ENCODE results near the gene CSF1R.

The CSF1R gene

DNA sequence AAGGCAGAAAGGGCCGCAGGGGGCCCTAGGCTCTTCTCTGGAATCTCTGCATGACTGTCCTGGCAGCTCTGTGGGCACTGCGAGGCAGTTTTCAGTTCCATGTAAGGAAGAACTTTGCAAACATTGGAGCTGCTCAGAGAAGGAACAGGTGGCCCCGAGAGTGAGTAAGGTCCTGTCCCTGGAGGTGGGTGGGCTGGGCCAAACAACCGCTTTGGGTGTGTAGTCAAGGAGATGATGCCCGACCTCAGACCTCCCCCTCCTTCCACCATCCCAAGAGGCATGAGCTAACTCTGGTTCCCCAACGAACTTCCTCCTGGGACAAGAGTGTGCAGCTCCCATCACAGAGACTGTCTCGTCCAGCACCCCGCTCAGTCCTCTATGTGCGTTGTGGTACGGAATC lies 20.5 kb downstream of the CSF1R start:
- DNase-seq (ENCODE audit: low spot score) (peak; percentile 52), ATAC-seq (ENCODE audit: low read depth) (no peak)
- Histone ChIP-seq H3K9me3 (ENCODE audit: severe bottlenecking) (no peaks in the 10 kb centered on the region), H3K4me3 (ENCODE audit: severe bottlenecking) (no peak overlapping the region), H3K27me3 (ENCODE audit: insufficient read depth, poor library complexity, severe bottlenecking) (no peaks in the 10 kb centered on the region), H3K4me1 (ENCODE audit: insufficient read depth, poor library complexity, severe bottlenecking) (peaks cover 4% of the 10 kb centered on the region), H3K27ac (ENCODE audit: poor library complexity, severe bottlenecking) (no peak overlapping the region), H3K36me3 (ENCODE audit: low read depth) (no peaks in the 10 kb centered on the region)
- TF ChIP-seq, protein P1, sequence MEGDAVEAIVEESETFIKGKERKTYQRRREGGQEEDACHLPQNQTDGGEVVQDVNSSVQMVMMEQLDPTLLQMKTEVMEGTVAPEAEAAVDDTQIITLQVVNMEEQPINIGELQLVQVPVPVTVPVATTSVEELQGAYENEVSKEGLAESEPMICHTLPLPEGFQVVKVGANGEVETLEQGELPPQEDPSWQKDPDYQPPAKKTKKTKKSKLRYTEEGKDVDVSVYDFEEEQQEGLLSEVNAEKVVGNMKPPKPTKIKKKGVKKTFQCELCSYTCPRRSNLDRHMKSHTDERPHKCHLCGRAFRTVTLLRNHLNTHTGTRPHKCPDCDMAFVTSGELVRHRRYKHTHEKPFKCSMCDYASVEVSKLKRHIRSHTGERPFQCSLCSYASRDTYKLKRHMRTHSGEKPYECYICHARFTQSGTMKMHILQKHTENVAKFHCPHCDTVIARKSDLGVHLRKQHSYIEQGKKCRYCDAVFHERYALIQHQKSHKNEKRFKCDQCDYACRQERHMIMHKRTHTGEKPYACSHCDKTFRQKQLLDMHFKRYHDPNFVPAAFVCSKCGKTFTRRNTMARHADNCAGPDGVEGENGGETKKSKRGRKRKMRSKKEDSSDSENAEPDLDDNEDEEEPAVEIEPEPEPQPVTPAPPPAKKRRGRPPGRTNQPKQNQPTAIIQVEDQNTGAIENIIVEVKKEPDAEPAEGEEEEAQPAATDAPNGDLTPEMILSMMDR (IDR thresholded peaks at IDR 0.05; ENCODE audit: poor library complexity, severe bottlenecking) = no peak

DNA sequence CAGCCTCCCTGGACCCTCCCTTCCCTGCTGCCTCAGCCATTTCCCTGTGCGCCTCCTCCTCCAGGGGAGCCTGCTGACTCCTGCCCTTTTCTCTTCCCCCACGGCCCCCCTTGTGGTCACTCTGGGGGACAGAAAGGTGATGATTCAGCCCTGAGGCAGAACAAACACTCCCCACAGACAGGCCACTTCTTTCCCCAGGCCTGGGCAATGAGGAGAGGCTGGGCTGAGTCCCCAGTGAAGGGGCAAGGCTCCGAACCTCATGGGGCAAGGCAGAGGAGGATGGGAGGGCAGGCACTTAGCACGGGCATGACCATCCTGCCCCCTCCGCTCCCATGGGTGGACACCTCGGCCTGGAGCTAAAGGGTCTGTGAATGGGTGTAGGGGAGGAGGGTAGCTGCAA lies 21.0 kb downstream of the CSF1R start:
- Histone ChIP-seq H3K4me3 (ENCODE audit: severe bottlenecking) (no peak overlapping the region), H3K27me3 (ENCODE audit: insufficient read depth, poor library complexity, severe bottlenecking) (no peaks in the 10 kb centered on the region), H3K27ac (ENCODE audit: poor library complexity, severe bottlenecking) (no peak overlapping the region), H3K9me3 (ENCODE audit: severe bottlenecking) (no peaks in the 10 kb centered on the region), H3K4me1 (ENCODE audit: insufficient read depth, poor library complexity, severe bottlenecking) (peaks cover 4% of the 10 kb centered on the region), H3K36me3 (ENCODE audit: low read depth) (no peaks in the 10 kb centered on the region)
- DNase-seq (ENCODE audit: low spot score) (peak; percentile 55), ATAC-seq (ENCODE audit: low read depth) (no peak)
- TF ChIP-seq, protein P1 (IDR thresholded peaks at IDR 0.05; ENCODE audit: poor library complexity, severe bottlenecking) = no peak

DNA sequence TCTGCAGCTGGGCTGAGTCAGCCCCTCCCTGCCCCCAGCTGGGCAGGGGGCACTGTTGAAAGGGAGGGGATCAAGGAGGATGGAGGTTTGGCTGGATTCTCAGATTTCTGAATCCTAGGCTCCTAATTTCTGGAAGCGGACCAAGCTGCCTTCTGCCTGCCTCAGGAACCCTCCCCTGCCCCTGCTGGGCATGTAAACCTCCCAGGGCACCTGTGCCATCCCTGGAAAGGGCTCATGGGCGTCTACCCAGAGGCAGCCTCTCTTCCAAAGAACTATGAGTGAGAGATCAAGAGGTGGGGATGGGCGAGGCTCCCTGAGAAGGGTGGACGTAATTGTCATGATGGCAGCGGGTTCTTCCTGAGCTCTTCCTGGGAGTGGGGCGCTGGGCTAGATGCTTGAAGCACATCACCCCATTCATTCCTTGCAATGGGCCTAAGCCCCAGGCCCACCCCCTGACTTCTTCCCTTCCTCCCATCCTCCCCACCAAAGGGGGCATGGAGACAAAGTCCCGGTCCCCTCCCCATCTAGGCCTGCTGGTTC lies 21.6 kb downstream of the CSF1R start:
- peak; percentile 56 for DNase-seq (ENCODE audit: low spot score)
- H3K27me3 ChIP-seq (ENCODE audit: insufficient read depth, poor library complexity, severe bottlenecking) = no peaks in the 10 kb centered on the region
- no peak overlapping the region for H3K27ac ChIP-seq (ENCODE audit: poor library complexity, severe bottlenecking)
- H3K36me3 ChIP-seq (ENCODE audit: low read depth) = no peaks in the 10 kb centered on the region
- no peak overlapping the region for H3K4me3 ChIP-seq (ENCODE audit: severe bottlenecking)
- no peaks in the 10 kb centered on the region for H3K9me3 ChIP-seq (ENCODE audit: severe bottlenecking)
- TF ChIP-seq, protein P1 (IDR thresholded peaks at IDR 0.05; ENCODE audit: poor library complexity, severe bottlenecking) = no peak
- H3K4me1 ChIP-seq (ENCODE audit: insufficient read depth, poor library complexity, severe bottlenecking) = peaks cover 4% of the 10 kb centered on the region
- no peak for ATAC-seq (ENCODE audit: low read depth)

DNA sequence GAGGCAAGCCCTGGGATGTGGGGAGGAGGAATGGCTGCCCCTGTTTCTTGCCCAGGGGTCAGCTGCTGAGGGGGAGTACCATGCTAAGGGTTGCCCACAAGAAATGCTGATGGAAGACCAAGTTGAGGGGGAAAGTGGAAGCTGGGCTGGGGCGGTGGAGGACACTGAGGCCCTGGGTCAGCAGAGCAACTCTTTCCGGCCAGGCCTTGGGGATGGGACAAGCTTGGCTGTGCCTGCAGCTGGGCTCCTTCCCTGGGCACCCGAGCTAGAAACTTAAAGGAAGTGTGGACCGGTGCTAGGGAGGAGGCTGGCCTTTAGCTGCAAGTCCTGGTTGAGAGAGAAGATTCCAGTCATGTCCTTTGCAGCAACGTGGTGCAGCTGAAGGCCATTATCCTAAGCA lies 22.7 kb downstream of the CSF1R start:
- Histone ChIP-seq H3K27ac (ENCODE audit: poor library complexity, severe bottlenecking) (no peak overlapping the region), H3K27me3 (ENCODE audit: insufficient read depth, poor library complexity, severe bottlenecking) (no peaks in the 10 kb centered on the region), H3K4me3 (ENCODE audit: severe bottlenecking) (no peak overlapping the region), H3K36me3 (ENCODE audit: low read depth) (no peaks in the 10 kb centered on the region), H3K4me1 (ENCODE audit: insufficient read depth, poor library complexity, severe bottlenecking) (peaks cover 9% of the 10 kb centered on the region), H3K9me3 (ENCODE audit: severe bottlenecking) (no peaks in the 10 kb centered on the region)
- ATAC-seq (ENCODE audit: low read depth) (no peak), DNase-seq (ENCODE audit: low spot score) (peak; percentile 52)
- TF ChIP-seq, protein P1 (IDR thresholded peaks at IDR 0.05; ENCODE audit: poor library complexity, severe bottlenecking) = no peak

DNA sequence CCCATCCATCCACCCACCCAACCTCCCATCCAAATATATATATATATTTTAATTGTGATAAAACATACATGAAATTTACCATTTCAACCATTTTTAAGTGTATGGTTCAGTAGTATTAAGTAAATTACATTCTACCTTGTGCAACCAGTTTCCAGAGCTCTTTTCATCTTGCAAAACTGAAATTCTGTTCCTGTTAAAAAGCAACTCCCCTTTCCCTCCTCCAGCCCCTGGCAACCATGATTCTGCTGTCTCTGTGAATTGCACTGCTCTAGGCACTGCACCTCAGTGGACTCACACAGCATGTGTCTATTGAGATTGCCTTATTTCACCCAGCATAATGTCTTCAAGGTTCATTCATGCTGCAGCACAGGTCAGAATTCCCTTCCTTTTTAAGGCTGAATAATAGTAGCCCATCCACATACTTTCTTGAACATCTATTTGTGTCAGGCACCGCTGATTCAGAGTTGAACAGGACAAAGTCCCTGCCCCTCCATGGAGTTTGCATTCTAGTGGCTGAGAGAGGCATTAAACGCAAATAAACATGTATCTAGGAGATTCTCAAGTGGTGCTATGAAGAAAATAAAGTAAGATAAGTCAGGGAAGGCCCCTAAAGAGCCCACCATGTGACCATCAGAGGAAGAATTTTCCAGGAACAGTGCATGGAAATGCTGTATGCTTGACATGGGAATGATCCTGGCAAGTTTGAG lies 24.0 kb downstream of the CSF1R start:
- Histone ChIP-seq H3K36me3 (ENCODE audit: low read depth) (no peaks in the 10 kb centered on the region), H3K9me3 (ENCODE audit: severe bottlenecking) (no peaks in the 10 kb centered on the region), H3K4me1 (ENCODE audit: insufficient read depth, poor library complexity, severe bottlenecking) (peaks cover 10% of the 10 kb centered on the region), H3K4me3 (ENCODE audit: severe bottlenecking) (no peak overlapping the region), H3K27me3 (ENCODE audit: insufficient read depth, poor library complexity, severe bottlenecking) (no peaks in the 10 kb centered on the region), H3K27ac (ENCODE audit: poor library complexity, severe bottlenecking) (no peak overlapping the region)
- no peak for ATAC-seq (ENCODE audit: low read depth)
- no peak for DNase-seq (ENCODE audit: low spot score)
- TF ChIP-seq, protein P1 (IDR thresholded peaks at IDR 0.05; ENCODE audit: poor library complexity, severe bottlenecking) = no peak
